A673 (cell line): ENCODE results near the gene HMGCR.

Experiments used
- EZH2 ChIP-seq: fragments of 200-600 bp; sonication (generic); IDR thresholded peaks from 2 replicates; pipeline ENCODE4 v1.6.1; 2017; ENCODE audit warnings: borderline replicate concordance, low read depth, mild to moderate bottlenecking, mixed read lengths, antibody characterized with exemption, low read length; ENCODE audit not compliant: poor library complexity, severe bottlenecking
- TF ChIP-seq, protein P1 (sequence below): fragments of 300-800, 200-600 bp; sonication (generic); conservative IDR thresholded peaks from 2 replicates; pipeline ENCODE4 v1.5.1; 2017; ENCODE audit warnings: low read depth, mild to moderate bottlenecking, antibody characterized with exemption, low read length, moderate library complexity, mixed read lengths

DNA sequence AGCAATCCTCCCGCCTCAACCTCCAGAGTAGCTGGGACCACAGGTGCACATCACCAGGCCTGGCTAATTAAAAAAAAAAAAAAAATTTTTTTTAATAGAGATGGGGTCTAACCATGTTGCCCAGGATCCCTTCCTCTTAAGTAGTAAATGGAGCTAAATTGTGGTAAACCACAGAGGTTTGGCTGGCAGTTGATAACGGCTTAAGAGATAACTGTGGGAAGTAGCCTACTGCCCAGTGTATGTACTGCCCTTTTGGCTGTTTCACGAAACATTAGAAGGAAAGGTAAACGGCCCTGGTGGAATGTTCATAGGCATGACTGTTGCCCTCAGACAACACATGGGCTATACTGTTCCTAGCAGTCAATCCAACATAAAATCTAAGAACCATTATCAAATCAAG is 44.4 kb downstream of the HMGCR start:
- no peak for TF ChIP-seq EZH2
- TF ChIP-seq, protein P1, sequence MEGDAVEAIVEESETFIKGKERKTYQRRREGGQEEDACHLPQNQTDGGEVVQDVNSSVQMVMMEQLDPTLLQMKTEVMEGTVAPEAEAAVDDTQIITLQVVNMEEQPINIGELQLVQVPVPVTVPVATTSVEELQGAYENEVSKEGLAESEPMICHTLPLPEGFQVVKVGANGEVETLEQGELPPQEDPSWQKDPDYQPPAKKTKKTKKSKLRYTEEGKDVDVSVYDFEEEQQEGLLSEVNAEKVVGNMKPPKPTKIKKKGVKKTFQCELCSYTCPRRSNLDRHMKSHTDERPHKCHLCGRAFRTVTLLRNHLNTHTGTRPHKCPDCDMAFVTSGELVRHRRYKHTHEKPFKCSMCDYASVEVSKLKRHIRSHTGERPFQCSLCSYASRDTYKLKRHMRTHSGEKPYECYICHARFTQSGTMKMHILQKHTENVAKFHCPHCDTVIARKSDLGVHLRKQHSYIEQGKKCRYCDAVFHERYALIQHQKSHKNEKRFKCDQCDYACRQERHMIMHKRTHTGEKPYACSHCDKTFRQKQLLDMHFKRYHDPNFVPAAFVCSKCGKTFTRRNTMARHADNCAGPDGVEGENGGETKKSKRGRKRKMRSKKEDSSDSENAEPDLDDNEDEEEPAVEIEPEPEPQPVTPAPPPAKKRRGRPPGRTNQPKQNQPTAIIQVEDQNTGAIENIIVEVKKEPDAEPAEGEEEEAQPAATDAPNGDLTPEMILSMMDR: no peak
